RCC 7860 (cell line): Measurements from ENCODE around the gene STAM.

Experiments used
- DNase-seq: peaks from one replicate; pipeline ENCODE4 v3.0.0-alpha.2; 2015; ENCODE audit warnings: low spot score
- FAIRE-seq: peaks from 2 replicates; lab custom pipeline; 2012; peaks lifted over from hg19 to GRCh38; lab: Jason Lieb, UNC

STAM gene

DNA sequence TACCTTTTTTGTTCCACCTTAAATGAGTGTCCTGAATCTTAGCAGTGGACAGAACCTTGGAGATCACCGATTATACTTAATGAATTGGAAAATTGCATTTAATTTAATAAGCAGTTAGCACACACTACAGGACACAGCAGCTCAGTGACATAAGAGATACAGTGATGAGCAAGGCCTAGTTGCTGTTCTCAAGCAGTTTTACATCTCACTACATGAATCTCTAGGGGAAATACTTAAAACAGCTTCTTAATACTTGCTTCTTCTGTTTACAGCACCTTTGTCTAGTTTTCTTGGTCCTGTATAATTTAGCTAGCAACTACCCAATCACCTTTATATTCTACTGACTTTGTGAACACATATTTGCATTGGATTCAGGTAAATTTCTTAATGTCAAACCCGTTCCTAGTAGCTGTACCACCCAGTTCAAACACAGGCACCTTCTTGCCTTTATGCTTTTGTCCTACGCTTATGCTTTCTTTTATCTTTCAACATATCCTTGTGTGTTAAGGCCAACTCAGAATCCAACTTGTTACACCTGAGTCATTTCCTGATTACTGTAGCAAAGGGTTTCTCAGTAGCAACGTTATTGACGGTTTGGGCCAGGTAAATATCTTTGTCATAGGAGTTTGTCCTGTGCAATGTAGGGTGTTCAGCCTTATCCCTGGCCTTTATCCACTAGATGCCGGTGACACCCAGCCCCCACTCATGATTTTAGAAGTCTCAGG, 1.8 kb downstream of the STAM start:
- no peak for FAIRE-seq
- DNase-seq, result peak; percentile 9

GRCh38 chr10:17647326-17647725, 3.4 kb downstream of the STAM start:
- DNase-seq (no peak), FAIRE-seq (no peak)

- DNase-seq (no peak), FAIRE-seq (no peak)
Observed at GRCh38 chr10:17648243-17649035, 4.5 kb downstream of the STAM start.

DNA sequence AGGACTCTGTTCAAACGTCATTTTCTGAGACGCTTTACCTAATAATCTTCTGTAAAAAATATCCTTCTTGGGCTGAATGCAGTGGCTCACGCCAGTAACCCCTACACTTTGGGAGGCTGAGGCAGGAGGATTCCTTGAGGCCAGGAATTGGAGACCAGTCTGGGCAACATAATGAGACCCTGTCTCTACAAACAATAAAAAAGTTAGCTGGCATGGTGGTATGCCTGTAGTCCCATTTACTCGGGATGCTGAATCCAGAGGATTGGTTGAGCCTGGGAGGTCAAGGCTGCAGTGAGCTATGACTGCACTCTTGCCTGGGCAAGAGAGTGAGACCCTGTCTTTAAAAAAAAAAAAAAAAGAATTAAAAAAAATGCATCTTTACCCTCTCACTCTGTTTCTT, 5.1 kb downstream of the STAM start:
- FAIRE-seq (no peak), DNase-seq (no peak)

DNA sequence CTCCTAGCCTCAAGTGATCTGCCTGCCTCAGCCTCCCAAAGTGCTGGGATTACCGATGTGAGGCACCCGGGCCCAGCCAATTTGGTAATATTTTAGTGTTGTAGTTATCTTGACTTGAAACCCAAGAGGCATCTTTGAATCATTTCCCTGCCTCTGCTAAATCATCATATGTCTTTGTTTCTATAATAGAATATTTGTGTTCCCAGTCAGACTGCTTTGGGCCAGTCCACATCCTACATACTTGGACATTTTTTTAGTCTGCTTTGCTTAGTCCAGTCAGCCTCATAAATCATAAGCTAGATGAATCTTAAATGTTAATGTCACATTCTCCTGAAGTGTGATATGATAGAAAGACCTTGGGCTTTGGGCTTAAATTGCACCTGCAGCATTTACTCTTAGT, 5.9 kb downstream of the STAM start:
- DNase-seq, result no peak

GRCh38 chr10:17650416-17650815, 6.5 kb downstream of the STAM start:
- no peak for DNase-seq
- FAIRE-seq, result no peak

More for the DNA sequence above, 5.9 kb downstream of the STAM start:
- no peak for FAIRE-seq

GRCh38 chr10:17651896-17652295, 7.9 kb downstream of the STAM start:
- FAIRE-seq (no peak), DNase-seq (no peak)

DNA sequence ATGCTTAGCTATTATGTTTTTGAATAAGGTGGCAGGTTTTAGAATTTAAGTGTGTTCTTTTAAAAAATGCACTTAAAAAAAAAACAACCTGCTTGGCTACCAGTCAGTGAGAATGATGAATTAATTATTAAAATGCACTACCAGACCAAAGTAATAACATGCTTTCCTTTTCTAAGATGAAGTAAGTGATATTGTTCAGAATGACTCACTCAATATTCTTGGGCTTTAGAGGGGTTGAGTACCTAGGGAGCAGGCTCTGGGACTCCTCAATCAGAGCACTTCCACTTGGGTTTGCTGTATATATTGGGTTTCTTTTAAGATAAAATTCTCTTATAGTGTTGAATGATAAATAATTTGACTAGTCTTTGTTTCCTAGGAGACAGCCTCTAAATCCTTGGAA, 8.6 kb downstream of the STAM start:
- no peak for DNase-seq
- peak; percentile 33 for FAIRE-seq

GRCh38 chr10:17655009-17655408, 11.1 kb downstream of the STAM start:
- FAIRE-seq (no peak), DNase-seq (no peak)

GRCh38 chr10:17655567-17656146, 11.7 kb downstream of the STAM start:
- FAIRE-seq (peak; percentile 83), DNase-seq (peak; percentile 82)

GRCh38 chr10:17657103-17657500, 13.2 kb downstream of the STAM start:
- FAIRE-seq (peak; percentile 18), DNase-seq (no peak)

DNA sequence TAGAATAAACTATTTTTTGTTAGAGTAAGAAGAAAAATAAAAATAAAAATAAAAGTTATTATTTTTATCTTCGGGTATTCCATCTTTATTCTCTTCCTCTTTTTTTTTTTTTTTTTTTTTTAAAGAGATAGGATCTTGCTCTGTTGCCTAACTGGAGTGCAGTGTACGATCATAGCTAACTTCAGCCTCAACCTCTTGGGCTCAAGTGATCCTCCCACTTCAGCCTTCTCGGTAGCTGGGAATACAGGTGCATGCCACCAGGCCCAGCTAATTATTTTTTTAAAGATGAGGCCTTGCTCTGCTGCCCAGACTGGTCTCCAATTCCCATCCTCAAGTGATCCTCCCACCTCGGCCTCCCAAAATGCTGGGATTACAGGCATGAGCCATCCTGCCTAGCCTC, 15.4 kb downstream of the STAM start:
- DNase-seq (no peak), FAIRE-seq (peak; percentile 5)

- FAIRE-seq (no peak), DNase-seq (no peak)
Observed at GRCh38 chr10:17660921-17661320, 17.0 kb downstream of the STAM start.

GRCh38 chr10:17661510-17661909, 17.6 kb downstream of the STAM start:
- DNase-seq (no peak), FAIRE-seq (no peak)

GRCh38 chr10:17662193-17663138, 18.5 kb downstream of the STAM start:
- no peak for DNase-seq
- no peak for FAIRE-seq

DNA sequence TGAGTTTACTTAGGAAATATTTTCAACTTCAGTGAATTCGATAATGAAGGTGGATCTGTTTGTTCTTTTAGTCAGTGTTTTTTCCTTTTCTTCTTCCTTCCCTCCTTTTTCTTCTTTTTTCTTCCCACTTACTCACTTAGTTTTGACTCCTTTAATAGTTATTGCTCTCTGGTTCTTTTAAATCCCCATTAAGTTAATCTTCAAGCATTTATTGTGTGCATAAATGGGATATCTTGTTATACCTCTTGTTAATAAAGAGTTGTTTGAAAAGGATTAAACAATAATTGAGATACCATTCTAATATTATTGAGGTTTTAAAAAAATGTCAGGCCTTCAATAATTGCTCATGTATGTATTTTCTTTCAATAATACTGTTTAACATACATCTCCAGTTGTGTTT, 19.5 kb downstream of the STAM start:
- no peak for DNase-seq
- FAIRE-seq, result peak; percentile 25

DNA sequence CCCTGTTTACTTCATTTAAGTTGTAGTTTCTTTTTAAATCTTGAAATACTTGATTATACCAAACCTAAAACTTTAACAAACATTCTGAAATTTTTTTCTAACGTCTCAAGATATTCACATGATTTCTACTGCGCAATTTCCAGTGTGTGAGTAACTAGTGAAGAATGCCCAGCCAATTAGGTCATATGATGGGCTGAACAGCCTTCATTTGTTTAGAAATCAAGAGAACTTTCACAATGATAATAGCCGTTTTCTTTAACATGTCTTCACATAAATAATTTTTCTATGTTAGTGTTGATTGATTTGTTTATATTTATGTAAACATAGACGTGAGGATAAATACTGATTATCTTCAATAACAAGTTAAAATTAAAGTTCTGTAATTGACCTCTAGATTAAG, 21.8 kb downstream of the STAM start:
- DNase-seq, result peak; percentile 64

DNA sequence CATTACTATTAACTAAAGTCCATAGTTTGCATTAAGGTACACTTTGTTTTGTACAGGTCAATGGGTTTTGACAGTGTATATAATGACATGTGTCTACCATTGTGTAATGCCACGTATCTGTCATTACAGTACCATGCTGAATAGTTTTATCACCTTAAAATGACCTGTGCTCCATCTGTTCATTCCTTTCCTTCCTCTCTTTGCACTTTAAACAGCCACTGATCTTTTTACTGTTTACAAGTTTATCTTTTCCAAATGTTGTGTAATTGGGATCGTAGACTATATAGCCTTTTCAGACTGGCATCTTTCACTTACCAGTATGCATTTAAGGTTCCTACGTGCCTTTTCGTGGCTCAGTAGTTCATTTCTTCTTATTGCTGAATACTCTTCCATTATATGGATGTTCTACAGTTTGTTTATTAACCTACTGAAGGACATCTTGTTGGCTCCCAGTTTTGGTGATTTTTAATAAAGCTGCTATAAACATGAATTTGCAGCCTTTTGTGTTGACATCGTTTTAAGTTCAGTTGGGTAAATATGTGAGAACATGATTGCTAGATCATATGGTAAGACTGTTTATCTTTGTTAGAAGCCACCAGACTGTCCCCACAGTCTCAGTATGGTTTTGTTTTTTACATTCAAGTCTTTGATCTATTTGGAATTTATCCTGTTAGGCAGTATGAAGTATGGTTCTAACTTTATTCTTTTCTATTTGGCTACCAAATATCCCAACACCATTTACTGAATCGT, 24.7 kb downstream of the STAM start:
- no peak for FAIRE-seq
- no peak for DNase-seq

More for the DNA sequence above, 21.8 kb downstream of the STAM start:
- peak; percentile 95 for FAIRE-seq

DNA sequence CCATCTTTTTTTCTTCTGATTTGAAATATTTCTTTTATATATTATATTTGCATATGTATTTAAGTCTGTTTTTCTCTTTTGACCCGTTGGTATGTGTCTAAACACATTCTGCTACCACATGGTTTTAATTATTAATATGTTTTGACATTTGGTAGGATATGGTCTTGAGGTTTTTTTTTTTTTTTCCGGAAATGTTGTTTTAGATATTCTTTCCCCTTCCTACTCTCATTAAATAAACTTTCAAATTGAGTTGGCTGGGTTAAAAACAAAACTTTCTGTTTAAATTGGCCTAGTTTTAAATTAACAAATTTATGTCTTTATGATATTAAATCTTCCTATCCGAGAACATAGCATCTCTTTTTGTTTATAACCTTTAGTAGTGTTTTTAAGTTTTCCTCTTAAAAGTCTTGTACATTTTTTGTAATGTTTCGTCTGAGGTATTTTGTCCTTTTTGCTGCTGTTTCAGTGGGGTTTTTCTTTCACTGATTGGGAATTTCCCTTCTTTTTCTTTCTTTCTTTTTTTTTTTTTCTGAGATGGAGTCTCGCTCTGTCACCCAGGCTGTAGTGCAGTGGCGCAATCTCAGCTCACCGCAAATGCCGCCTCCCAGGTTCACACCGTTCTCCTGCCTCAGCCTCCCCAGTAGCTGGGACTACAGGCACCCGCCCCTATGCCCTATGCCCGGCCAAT, 25.4 kb downstream of the STAM start:
- no peak for DNase-seq
- FAIRE-seq, result peak; percentile 44

GRCh38 chr10:17671307-17671706, 27.4 kb downstream of the STAM start:
- no peak for DNase-seq
- no peak for FAIRE-seq
